ENCODE measurements around the gene ARVCF. TPM values are rescaled to one million over a fixed set of nuclear protein-coding genes. Genes with fewer than 3 reads are reported as not detected.

The ARVCF gene
- total RNA-seq, 1 experiment from 2014 or later: 15.6 TPM

- ChIA-PET POLR2A (ENCODE audit: unreplicated experiment) (no interaction called here), CTCF (no interaction called here)
- BruUV-seq (replicated peaks): no TSS peak
- no peak for DNase-seq
- Histone ChIP-seq H2AFZ (no peak overlapping the region), H3K4me1 (replicated peaks; ENCODE audit: insufficient read depth) (peaks cover 15% of the 10 kb centered on the region), H3K36me3 (ENCODE audit: low read depth) (no peaks in the 10 kb centered on the region), H4K20me1 (ENCODE audit: insufficient read depth) (no peaks in the 10 kb centered on the region), H3K9me2 (ENCODE audit: insufficient read depth) (no peaks in the 10 kb centered on the region), H3K4me3 (no peak overlapping the region), H3K79me2 (ENCODE audit: low read depth) (no peaks in the 10 kb centered on the region), H3F3A (ENCODE audit: insufficient read depth, low read depth) (no peaks in the 10 kb centered on the region), H3K27me3 (ENCODE audit: insufficient read depth, low read depth) (no peaks in the 10 kb centered on the region), H3K4me2 (no peak overlapping the region), H3K9me3 (ENCODE audit: insufficient read depth, low read depth) (no peaks in the 10 kb centered on the region), H3K27ac (no peak overlapping the region)
- TF ChIP-seq EZH2 (IDR thresholded peaks at IDR 0.05; ENCODE audit: low read depth) (no peak), CTCF (conservative IDR thresholded peaks at IDR 0.05) (no peak)
- intact Hi-C loops (cut with micrococcal nuclease; ENCODE audit: unreplicated experiment): loop anchor here (5.0 kb wide), 1 partner anchor 33 kb away; the partner anchor contains the start of gene TANGO2
Measured at GRCh38 chr22:19988965-19989724, 27.5 kb downstream of the ARVCF start.

- POLR2A ChIA-PET (ENCODE audit: unreplicated experiment): no interaction called here
- no peaks in the 10 kb centered on the region for H3K27me3 ChIP-seq (ENCODE audit: insufficient read depth, low read depth)
- no peak overlapping the region for H3K4me3 ChIP-seq
- H4K20me1 ChIP-seq (ENCODE audit: insufficient read depth): no peaks in the 10 kb centered on the region; the same call in 1 of the 2 replicates
- no peaks in the 10 kb centered on the region for H3K9me2 ChIP-seq (ENCODE audit: insufficient read depth)
- H3K4me2 ChIP-seq: no peak overlapping the region
- H3K79me2 ChIP-seq (ENCODE audit: low read depth): no peaks in the 10 kb centered on the region
- CTCF ChIA-PET: no interaction called here
- no peak overlapping the region for H2AFZ ChIP-seq
- DNase-seq: no peak
- intact Hi-C loops (cut with micrococcal nuclease; ENCODE audit: unreplicated experiment): loop anchor here (5.0 kb wide), 1 partner anchor 34 kb away; the partner anchor contains the start of gene TANGO2
- H3K27ac ChIP-seq: no peak overlapping the region
- no peaks in the 10 kb centered on the region for H3K36me3 ChIP-seq (ENCODE audit: low read depth)
- TF ChIP-seq EZH2 (IDR thresholded peaks at IDR 0.05; ENCODE audit: low read depth): no peak
- no peak for TF ChIP-seq CTCF (conservative IDR thresholded peaks at IDR 0.05)
- H3K9me3 ChIP-seq (ENCODE audit: insufficient read depth, low read depth): no peaks in the 10 kb centered on the region
- no TSS peak for BruUV-seq (replicated peaks)
- H3K4me1 ChIP-seq (replicated peaks; ENCODE audit: insufficient read depth): peaks cover 20% of the 10 kb centered on the region
- H3F3A ChIP-seq (ENCODE audit: insufficient read depth, low read depth): no peaks in the 10 kb centered on the region
Measured at GRCh38 chr22:19988331-19988808, 28.3 kb downstream of the ARVCF start.

- Histone ChIP-seq H3K27me3 (ENCODE audit: insufficient read depth, low read depth) (no peaks in the 10 kb centered on the region), H4K20me1 (ENCODE audit: insufficient read depth) (no peaks in the 10 kb centered on the region; the same call in 1 of the 2 replicates), H3K4me3 (no peak overlapping the region), H2AFZ (no peak overlapping the region), H3K79me2 (ENCODE audit: low read depth) (no peaks in the 10 kb centered on the region), H3K27ac (no peak overlapping the region), H3K4me2 (no peak overlapping the region), H3K9me2 (ENCODE audit: insufficient read depth) (no peaks in the 10 kb centered on the region), H3F3A (ENCODE audit: insufficient read depth, low read depth) (no peaks in the 10 kb centered on the region), H3K9me3 (ENCODE audit: insufficient read depth, low read depth) (no peaks in the 10 kb centered on the region), H3K36me3 (ENCODE audit: low read depth) (no peaks in the 10 kb centered on the region), H3K4me1 (replicated peaks; ENCODE audit: insufficient read depth) (peaks cover 20% of the 10 kb centered on the region)
- CTCF ChIA-PET: no interaction called here
- intact Hi-C loops (cut with micrococcal nuclease; ENCODE audit: unreplicated experiment): loop anchor here (5.0 kb wide), 1 partner anchor 35 kb away; the partner anchor contains the start of gene TANGO2
- TF ChIP-seq EZH2 (IDR thresholded peaks at IDR 0.05; ENCODE audit: low read depth): no peak
- no peak for TF ChIP-seq CTCF (conservative IDR thresholded peaks at IDR 0.05)
- BruUV-seq (replicated peaks): TSS peak; percentile 22
- no peak for DNase-seq
- POLR2A ChIA-PET (ENCODE audit: unreplicated experiment): no interaction called here
Measured at GRCh38 chr22:19987394-19988306, 29.0 kb downstream of the ARVCF start.
